CD8-positive, alpha-beta memory T cell (primary cell): ENCODE data around the gene CIDEB. TPM values are rescaled to one million over a fixed set of nuclear protein-coding genes. Genes with fewer than 3 reads are reported as not detected.

Source experiments
- CTCF ChIA-PET: fragments of 350-600 bp; sonication (Branson Sonifier 250); formaldehyde crosslinking; loops from one replicate; lab custom pipeline; 2021; ENCODE audit warnings: antibody characterized with exemption; lab: Charles Lee
- POLR2A ChIA-PET: fragments of 350-600 bp; sonication (Branson Sonifier 250); formaldehyde crosslinking; loops from one replicate; lab custom pipeline; 2021; ENCODE audit warnings: antibody characterized with exemption; lab: Charles Lee
- DNase-seq, 5 donors: peaks; one replicate each; pipeline versions ENCODE4 v3.0.0 to v3.0.0-alpha.2; 2020 to 2022; ENCODE audit warnings: mixed read lengths in 1 of 5
- H3K27ac ChIP-seq: one replicate; pipeline ENCODE4 v1.7.0; 2013; ENCODE audit warnings: low read depth, mild to moderate bottlenecking, low read length, moderate library complexity
- H3K27me3 ChIP-seq: 2 replicates; pipeline ENCODE4 v1.7.0; 2013; ENCODE audit warnings: low read length, mild to moderate bottlenecking; ENCODE audit not compliant: insufficient read depth, poor library complexity, severe bottlenecking
- H3K36me3 ChIP-seq: 2 replicates; pipeline ENCODE4 v1.7.0; 2013; ENCODE audit warnings: mild to moderate bottlenecking, low read length, moderate library complexity; ENCODE audit not compliant: insufficient read depth
- H3K4me1 ChIP-seq: 2 replicates; pipeline ENCODE4 v1.7.0; 2013; ENCODE audit warnings: mild to moderate bottlenecking, low read length, moderate library complexity; ENCODE audit not compliant: insufficient read depth
- H3K4me3 ChIP-seq: 2 replicates; pipeline ENCODE4 v1.7.0; 2013; ENCODE audit warnings: mild to moderate bottlenecking, low read length
- H3K9me3 ChIP-seq: 2 replicates; pipeline ENCODE4 v1.7.0; 2013; ENCODE audit warnings: mild to moderate bottlenecking, low read length
- H3K27ac Mint-ChIP-seq, 8 donors: one replicate each; pipeline ENCODE4 v1.8.0; 2020 to 2021; ENCODE audit warnings: mixed read lengths in 8 of 8, mild to moderate bottlenecking in 6 of 8, inconsistent platforms in 3 of 8, moderate library complexity in 3 of 8
- H3K27me3 Mint-ChIP-seq, 2 donors: one replicate each; pipeline ENCODE4 v1.8.0; 2020 to 2021; ENCODE audit warnings: mixed read lengths in 2 of 2, mild to moderate bottlenecking in 1 of 2, moderate library complexity in 1 of 2
- H3K36me3 Mint-ChIP-seq, 3 donors: one replicate each; pipeline ENCODE4 v1.8.0; 2020 to 2021; ENCODE audit warnings: mixed read lengths in 3 of 3, inconsistent platforms in 1 of 3, mild to moderate bottlenecking in 1 of 3
- H3K4me1 Mint-ChIP-seq, 3 donors: one replicate each; pipeline ENCODE4 v1.8.0; 2020 to 2021; ENCODE audit warnings: mixed read lengths in 3 of 3, inconsistent platforms in 1 of 3, mild to moderate bottlenecking in 1 of 3
- H3K4me3 Mint-ChIP-seq, 7 donors: one replicate each; pipeline ENCODE4 v1.8.0; 2020 to 2021; ENCODE audit warnings: mixed read lengths in 7 of 7, mild to moderate bottlenecking in 6 of 7, moderate library complexity in 4 of 7, inconsistent platforms in 2 of 7
- H3K9me3 Mint-ChIP-seq, 5 donors: one replicate each; pipeline ENCODE4 v1.8.0; 2020 to 2022; ENCODE audit warnings: mixed read lengths in 5 of 5, mild to moderate bottlenecking in 3 of 5, moderate library complexity in 2 of 5, inconsistent platforms in 1 of 5
- polyA plus RNA-seq: library from polyadenylated mRNA; unstranded; fragments of 300-500 nt; fragmentation: Illumina TruSeq; gene quantifications from one replicate; pipeline ENCODE4 v1.2.3, GENCODE V29; 2021
- total RNA-seq, 2 experiments: library from RNA; stranded (reverse); gene quantifications; one replicate each; pipeline ENCODE4 v1.2.3, GENCODE V29; 2021

Gene CIDEB
- total and polyA plus RNA-seq, 3 experiments from 2014 or later = 12.4 to 27.5 (median 12.7) TPM

- peak overlapping the region in 6 of 7 donors; percentile 69 to 97 (median 97) for H3K4me3 Mint-ChIP-seq
- H3K9me3 Mint-ChIP-seq = no peaks in the 10 kb centered on the region
- H3K27ac Mint-ChIP-seq = peak overlapping the region in 4 of 8 donors; percentile 5 to 80 (median 48)
- no peak for DNase-seq
- POLR2A ChIA-PET = interaction anchor here (3.3 kb wide), 1 partner anchor 93 kb away, joined by 21 read pairs; the partner anchor contains the start of genes CBLN3 and KHNYN
- CTCF ChIA-PET = interaction anchor here (0.7 to 14.0 kb wide), 5 partner anchors 27 to 95 kb away, joined by 3 to 486 read pairs (median 3); partner anchors contain the start of genes CBLN3, CIDEB, KHNYN and SDR39U1
- H3K36me3 Mint-ChIP-seq = peaks cover 5 to 33% (median 5%) of the 10 kb centered on the region in 3 donors
- H3K27me3 ChIP-seq = peaks cover 17% of the 10 kb centered on the region
- H3K27me3 Mint-ChIP-seq = peaks cover 17 to 24% of the 10 kb centered on the region in 2 donors
- H3K4me3 ChIP-seq = no peak overlapping the region
- H3K36me3 ChIP-seq = peaks cover 10% of the 10 kb centered on the region
- no peaks in the 10 kb centered on the region for H3K9me3 ChIP-seq
- H3K4me1 ChIP-seq = peaks cover 48% of the 10 kb centered on the region
- H3K27ac ChIP-seq = no peak overlapping the region
- peaks cover 40 to 66% (median 59%) of the 10 kb centered on the region in 3 donors for H3K4me1 Mint-ChIP-seq
Observed at GRCh38 chr14:24337824-24338175, 30.0 kb upstream of the CIDEB start.

GRCh38 chr14:24337144-24337823 lies 29.5 kb upstream of the CIDEB start:
- Histone ChIP-seq H3K4me1 (peaks cover 53% of the 10 kb centered on the region), H3K36me3 (peaks cover 10% of the 10 kb centered on the region), H3K27me3 (peaks cover 17% of the 10 kb centered on the region), H3K4me3 (no peak overlapping the region), H3K9me3 (no peaks in the 10 kb centered on the region), H3K27ac (no peak overlapping the region)
- peak overlapping the region in 2 of 8 donors; percentile 57 to 80 for H3K27ac Mint-ChIP-seq
- POLR2A ChIA-PET = interaction anchor here (3.3 kb wide), 1 partner anchor 93 kb away, joined by 21 read pairs; the partner anchor contains the start of genes CBLN3 and KHNYN
- H3K4me3 Mint-ChIP-seq = peak overlapping the region in 4 of 7 donors; percentile 8 to 97 (median 96)
- H3K9me3 Mint-ChIP-seq = no peaks in the 10 kb centered on the region
- no peak for DNase-seq
- H3K4me1 Mint-ChIP-seq = peaks cover 44 to 70% (median 64%) of the 10 kb centered on the region in 3 donors
- peaks cover 18 to 22% of the 10 kb centered on the region in 2 donors for H3K27me3 Mint-ChIP-seq
- CTCF ChIA-PET = interaction anchor here (0.7 to 14.0 kb wide), 5 partner anchors 10 to 95 kb away, joined by 3 to 486 read pairs (median 3); partner anchors contain the start of genes CBLN3, CIDEB, KHNYN and SDR39U1
- peaks cover 5 to 33% (median 5%) of the 10 kb centered on the region in 3 donors for H3K36me3 Mint-ChIP-seq

GRCh38 chr14:24335461-24336171 lies 27.8 kb upstream of the CIDEB start:
- Histone ChIP-seq H3K36me3 (peaks cover 10% of the 10 kb centered on the region), H3K27ac (no peak overlapping the region), H3K9me3 (no peaks in the 10 kb centered on the region), H3K4me3 (no peak overlapping the region), H3K4me1 (peaks cover 68% of the 10 kb centered on the region), H3K27me3 (peaks cover 17% of the 10 kb centered on the region)
- Mint-ChIP-seq H3K4me3 (peak overlapping the region in 6 of 7 donors; percentile 15 to 75 (median 64)), H3K27me3 (peaks cover 21% of the 10 kb centered on the region in 2 donors), H3K9me3 (no peaks in the 10 kb centered on the region), H3K4me1 (peaks cover 59 to 87% (median 79%) of the 10 kb centered on the region in 3 donors), H3K27ac (peak overlapping the region in 3 of 8 donors; percentile 34 to 86 (median 74)), H3K36me3 (peaks cover 5 to 33% (median 5%) of the 10 kb centered on the region in 3 donors)
- ChIA-PET CTCF (interaction anchor here (1.0 to 16.8 kb wide), 5 partner anchors 13 to 97 kb away, joined by 4 to 486 read pairs (median 52); partner anchors contain the start of genes CBLN3, CIDEB, DHRS1 and KHNYN), POLR2A (no interaction called here)
- DNase-seq = no peak

GRCh38 chr14:24334431-24335291 lies 26.9 kb upstream of the CIDEB start, which contains the start of gene ADCY4:
Gene ADCY4, minus strand, starts transcription at chr14:24335071. Its CDS starts 419 bp downstream, at chr14:24334652.
- peaks cover 17% of the 10 kb centered on the region for H3K27me3 ChIP-seq
- Mint-ChIP-seq H3K4me3 (peak within 1 kb of the TSS; percentile 65 to 86 (median 72)), H3K36me3 (peaks cover 5 to 32% (median 5%) of the 10 kb centered on the region in 3 donors), H3K27me3 (peaks cover 21 to 27% of the 10 kb centered on the region in 2 donors), H3K4me1 (peaks cover 62 to 89% (median 82%) of the 10 kb centered on the region in 3 donors), H3K9me3 (no peaks in the 10 kb centered on the region), H3K27ac (peak within 1 kb of the TSS in 3 of 8 donors; percentile 39 to 86 (median 74))
- CTCF ChIA-PET = interaction anchor here (0.5 to 16.8 kb wide), 14 partner anchors 12 to 141 kb away, joined by 3 to 486 read pairs (median 6); partner anchors contain the start of genes CBLN3, CIDEB, DHRS1 and KHNYN
- DNase-seq = peak in 1 of 5 donors; percentile 35
- peak within 1 kb of the TSS; percentile 14 for H3K4me3 ChIP-seq
- peaks cover 70% of the 10 kb centered on the region for H3K4me1 ChIP-seq
- POLR2A ChIA-PET = interaction anchor here (2.9 to 3.1 kb wide), 3 partner anchors 93 to 102 kb away, joined by 14 to 78 read pairs (median 20); partner anchors contain the start of genes CBLN3, KHNYN and TINF2
- no peaks in the 10 kb centered on the region for H3K9me3 ChIP-seq
- no peak within 1 kb of the TSS for H3K27ac ChIP-seq
- H3K36me3 ChIP-seq = peaks cover 10% of the 10 kb centered on the region

GRCh38 chr14:24332268-24332993 lies 24.7 kb upstream of the CIDEB start:
- Histone ChIP-seq H3K36me3 (peaks cover 6% of the 10 kb centered on the region), H3K4me1 (peaks cover 69% of the 10 kb centered on the region), H3K9me3 (no peaks in the 10 kb centered on the region), H3K4me3 (peak overlapping the region; percentile 44), H3K27ac (no peak overlapping the region), H3K27me3 (peaks cover 17% of the 10 kb centered on the region)
- H3K27ac Mint-ChIP-seq = peak overlapping the region; percentile 15 to 90 (median 80)
- H3K27me3 Mint-ChIP-seq = peaks cover 21 to 27% of the 10 kb centered on the region in 2 donors
- peaks cover 5 to 17% (median 5%) of the 10 kb centered on the region in 3 donors for H3K36me3 Mint-ChIP-seq
- peak; percentile 70 to 92 (median 85) for DNase-seq
- peak overlapping the region; percentile 63 to 86 (median 79) for H3K4me3 Mint-ChIP-seq
- CTCF ChIA-PET = interaction anchor here (0.6 to 16.8 kb wide), 30 partner anchors 10 to 171 kb away, joined by 3 to 486 read pairs (median 7); partner anchors contain the start of genes CBLN3, CIDEB, DHRS1 and IRF9
- H3K9me3 Mint-ChIP-seq = no peaks in the 10 kb centered on the region
- H3K4me1 Mint-ChIP-seq = peaks cover 69 to 89% (median 83%) of the 10 kb centered on the region in 3 donors
- POLR2A ChIA-PET = interaction anchor here (0.7 to 3.1 kb wide), 6 partner anchors 21 to 230 kb away, joined by 4 to 78 read pairs (median 11); partner anchors contain the start of genes CBLN3, KHNYN, LTB4R and TINF2

GRCh38 chr14:24331731-24332267 lies 24.0 kb upstream of the CIDEB start:
- POLR2A ChIA-PET = interaction anchor here (0.7 to 3.1 kb wide), 6 partner anchors 21 to 230 kb away, joined by 4 to 78 read pairs (median 11); partner anchors contain the start of genes CBLN3, KHNYN, LTB4R and TINF2
- peak overlapping the region; percentile 63 to 86 (median 79) for H3K4me3 Mint-ChIP-seq
- H3K27ac Mint-ChIP-seq = peak overlapping the region; percentile 15 to 91 (median 80)
- Histone ChIP-seq H3K27me3 (peaks cover 17% of the 10 kb centered on the region), H3K27ac (no peak overlapping the region), H3K4me3 (no peak overlapping the region), H3K36me3 (peaks cover under 1% of the 10 kb centered on the region), H3K4me1 (peaks cover 74% of the 10 kb centered on the region), H3K9me3 (no peaks in the 10 kb centered on the region)
- H3K36me3 Mint-ChIP-seq = peaks cover 5 to 11% (median 5%) of the 10 kb centered on the region in 3 donors
- no peak for DNase-seq
- H3K27me3 Mint-ChIP-seq = peaks cover 21 to 27% of the 10 kb centered on the region in 2 donors
- peaks cover 73 to 92% (median 84%) of the 10 kb centered on the region in 3 donors for H3K4me1 Mint-ChIP-seq
- no peaks in the 10 kb centered on the region for H3K9me3 Mint-ChIP-seq
- CTCF ChIA-PET = interaction anchor here (0.7 to 16.8 kb wide), 12 partner anchors 9 to 116 kb away, joined by 3 to 486 read pairs (median 16); partner anchors contain the start of genes CBLN3, CIDEB, DHRS1 and KHNYN
